ENCODE results near the gene ZEB1.

DNA sequence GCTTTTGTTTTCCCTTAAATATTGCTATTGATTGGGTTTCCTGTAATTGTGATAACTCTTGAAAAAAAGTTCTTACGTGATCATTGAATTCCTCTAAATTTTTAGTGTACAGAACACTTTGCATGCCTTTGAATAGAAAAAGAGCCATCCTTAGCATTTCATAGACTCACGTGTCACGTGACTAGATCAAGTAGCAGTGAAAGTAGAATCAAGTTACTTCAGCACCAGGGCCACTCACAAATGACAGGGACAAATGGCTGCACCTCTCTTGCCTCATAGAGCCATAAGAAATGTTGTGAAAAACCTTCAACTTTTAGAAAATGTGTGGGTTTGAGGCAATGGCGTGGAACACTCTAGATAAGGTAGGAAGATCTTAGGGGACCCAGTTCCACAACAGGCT is 203.8 kb downstream of the ZEB1 start:
- TF ChIP-seq EZH2 (IDR thresholded peaks at IDR 0.05; ENCODE audit: low read length, missing control alignments) = no peak
- TF ChIP-seq, protein P1, sequence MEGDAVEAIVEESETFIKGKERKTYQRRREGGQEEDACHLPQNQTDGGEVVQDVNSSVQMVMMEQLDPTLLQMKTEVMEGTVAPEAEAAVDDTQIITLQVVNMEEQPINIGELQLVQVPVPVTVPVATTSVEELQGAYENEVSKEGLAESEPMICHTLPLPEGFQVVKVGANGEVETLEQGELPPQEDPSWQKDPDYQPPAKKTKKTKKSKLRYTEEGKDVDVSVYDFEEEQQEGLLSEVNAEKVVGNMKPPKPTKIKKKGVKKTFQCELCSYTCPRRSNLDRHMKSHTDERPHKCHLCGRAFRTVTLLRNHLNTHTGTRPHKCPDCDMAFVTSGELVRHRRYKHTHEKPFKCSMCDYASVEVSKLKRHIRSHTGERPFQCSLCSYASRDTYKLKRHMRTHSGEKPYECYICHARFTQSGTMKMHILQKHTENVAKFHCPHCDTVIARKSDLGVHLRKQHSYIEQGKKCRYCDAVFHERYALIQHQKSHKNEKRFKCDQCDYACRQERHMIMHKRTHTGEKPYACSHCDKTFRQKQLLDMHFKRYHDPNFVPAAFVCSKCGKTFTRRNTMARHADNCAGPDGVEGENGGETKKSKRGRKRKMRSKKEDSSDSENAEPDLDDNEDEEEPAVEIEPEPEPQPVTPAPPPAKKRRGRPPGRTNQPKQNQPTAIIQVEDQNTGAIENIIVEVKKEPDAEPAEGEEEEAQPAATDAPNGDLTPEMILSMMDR (conservative IDR thresholded peaks at IDR 0.05 in 1 of 2, IDR thresholded peaks at IDR 0.05 in 1 of 2; ENCODE audit: low read depth in 1 of 2, low read length in 2 of 2) = no peak

Measured in fibroblast of lung (primary cell).